Neural progenitor cell (in vitro differentiated cells): ENCODE results near the gene MROH2A. TPM values are rescaled to one million over a fixed set of nuclear protein-coding genes. Genes with fewer than 3 reads are reported as not detected.
A peak's percentile ranks its signal among the peaks of the same experiment; 100 is the strongest.
"Not testable (repeated sequence)": the region's sequence is repeated elsewhere in the genome, so short reads cannot be mapped to it uniquely, and the experiment has no call there.

Source experiments
- DNase-seq: peaks from one replicate; pipeline ENCODE4 v3.0.0-alpha.2; 2016; ENCODE audit warnings: low spot score
- H2AFZ ChIP-seq: fragments of 200-600 bp; sonication (generic); replicated peaks from 2 replicates; pipeline ENCODE4 v1.6.1; 2016; ENCODE audit warnings: antibody characterized with exemption
- H3F3A ChIP-seq: fragments of 200-600 bp; sonication (generic); 2 replicates; pipeline ENCODE4 v1.6.1; 2016; ENCODE audit warnings: antibody characterized with exemption, low read depth
- H3K27ac ChIP-seq: fragments of 200-600 bp; sonication (generic); 2 replicates; pipeline ENCODE4 v1.5.1; 2016; ENCODE audit warnings: mild to moderate bottlenecking
- H3K27me3 ChIP-seq: fragments of 200-600 bp; sonication (generic); 2 replicates; pipeline ENCODE4 v1.6.1; 2016; ENCODE audit warnings: mild to moderate bottlenecking, moderate library complexity
- H3K36me3 ChIP-seq: fragments of 200-600 bp; sonication (generic); 2 replicates; pipeline ENCODE4 v1.5.1; 2016
- H3K4me1 ChIP-seq: fragments of 200-600 bp; sonication (generic); 2 replicates; pipeline ENCODE4 v1.6.1; 2016; ENCODE audit warnings: mixed run types
- H3K4me2 ChIP-seq: fragments of 200-600 bp; sonication (generic); 2 replicates; pipeline ENCODE4 v1.6.1; 2016
- H3K4me3 ChIP-seq: fragments of 200-600 bp; sonication (generic); 2 replicates; pipeline ENCODE4 v1.5.1; 2016
- H3K79me2 ChIP-seq: fragments of 200-600 bp; sonication (generic); 2 replicates; pipeline ENCODE4 v1.6.1; 2016; ENCODE audit warnings: low read depth
- H3K9ac ChIP-seq: fragments of 200-600 bp; sonication (generic); 2 replicates; pipeline ENCODE4 v1.6.1; 2016
- H3K9me3 ChIP-seq: fragments of 200-600 bp; sonication (generic); 2 replicates; pipeline ENCODE4 v1.5.1; 2016; ENCODE audit warnings: low read depth
- H4K20me1 ChIP-seq: fragments of 200-600 bp; sonication (generic); 2 replicates; pipeline ENCODE4 v1.6.1; 2016; ENCODE audit warnings: low read depth
- H3K27ac Mint-ChIP-seq: 3 replicates; pipeline ENCODE4 v1.8.0; 2021; ENCODE audit warnings: mixed read lengths
- H3K27me3 Mint-ChIP-seq: 2 replicates; pipeline ENCODE4 v1.8.0; 2022; ENCODE audit warnings: low read depth, mild to moderate bottlenecking, inconsistent platforms, moderate library complexity, mixed read lengths; ENCODE audit not compliant: insufficient read depth
- H3K36me3 Mint-ChIP-seq: 3 replicates; pipeline ENCODE4 v1.8.0; 2021; ENCODE audit warnings: mixed read lengths
- H3K4me1 Mint-ChIP-seq: 3 replicates; pipeline ENCODE4 v1.8.0; 2021; ENCODE audit warnings: mixed read lengths
- H3K4me3 Mint-ChIP-seq: 3 replicates; pipeline ENCODE4 v1.8.0; 2021; ENCODE audit warnings: mild to moderate bottlenecking, moderate library complexity, mixed read lengths
- H3K9me3 Mint-ChIP-seq: 3 replicates; pipeline ENCODE4 v1.8.0; 2020; ENCODE audit warnings: mixed read lengths
- CTCF ChIP-seq: fragments of 200-600 bp; sonication (generic); IDR thresholded peaks from 2 replicates; pipeline ENCODE4 v1.5.1; 2017; ENCODE audit warnings: antibody characterized with exemption, mild to moderate bottlenecking
- EZH2 ChIP-seq: fragments of 200-600 bp; sonication (generic); IDR thresholded peaks from 2 replicates; pipeline ENCODE4 v1.6.1; 2017; ENCODE audit warnings: antibody characterized with exemption, mild to moderate bottlenecking, moderate library complexity
- EZH2phosphoT487 ChIP-seq: fragments of 200-600 bp; sonication (generic); IDR thresholded peaks from 2 replicates; pipeline ENCODE4 v1.6.1; 2017; ENCODE audit warnings: antibody characterized with exemption
- total RNA-seq: library from RNA; depleted of rRNA; stranded (reverse); fragments of >200 nt; gene quantifications from 2 replicates; pipeline ENCODE4 v1.2.3, GENCODE V29; 2015; ENCODE audit warnings: low replicate concordance

Gene MROH2A
- total RNA-seq: not detected in 2 replicates

GRCh38 chr2:233778030-233778429 lies at the start of gene MROH2A:
Gene MROH2A (plus strand): TSS chr2:233778330. CDS start chr2:233779359, 1,029 bp downstream.
- H3K36me3 Mint-ChIP-seq: peaks cover 2% of the 10 kb centered on the region
- H3K9ac ChIP-seq: no peak within 1 kb of the TSS
- H3K4me3 Mint-ChIP-seq: no peak within 1 kb of the TSS
- H3K27ac ChIP-seq: no peak within 1 kb of the TSS
- no peak within 1 kb of the TSS for H2AFZ ChIP-seq
- no peaks in the 10 kb centered on the region for H3K27me3 ChIP-seq
- no peaks in the 10 kb centered on the region for H3K79me2 ChIP-seq
- no peaks in the 10 kb centered on the region for H4K20me1 ChIP-seq
- DNase-seq: no peak
- peaks cover 16% of the 10 kb centered on the region for H3K9me3 Mint-ChIP-seq
- H3K4me3 ChIP-seq: no peak within 1 kb of the TSS
- H3K4me1 ChIP-seq: no peaks in the 10 kb centered on the region
- no peaks in the 10 kb centered on the region for H3K4me1 Mint-ChIP-seq
- no peaks in the 10 kb centered on the region for H3K36me3 ChIP-seq
- no peak for TF ChIP-seq EZH2phosphoT487
- H3K27me3 Mint-ChIP-seq: peaks cover 7% of the 10 kb centered on the region
- H3K27ac Mint-ChIP-seq: no peak within 1 kb of the TSS
- H3K9me3 ChIP-seq: no peaks in the 10 kb centered on the region
- no peaks in the 10 kb centered on the region for H3F3A ChIP-seq
- no peak within 1 kb of the TSS for H3K4me2 ChIP-seq

- Histone ChIP-seq H3K79me2 (no peaks in the 10 kb centered on the region), H3K36me3 (no peaks in the 10 kb centered on the region), H3K27me3 (no peaks in the 10 kb centered on the region), H3K4me1 (no peaks in the 10 kb centered on the region), H3K4me3 (no peak within 1 kb of the TSS), H4K20me1 (no peaks in the 10 kb centered on the region), H2AFZ (no peak within 1 kb of the TSS), H3K4me2 (no peak within 1 kb of the TSS), H3K9me3 (no peaks in the 10 kb centered on the region), H3K9ac (no peak within 1 kb of the TSS), H3K27ac (no peak within 1 kb of the TSS), H3F3A (no peaks in the 10 kb centered on the region)
- H3K27me3 Mint-ChIP-seq: peaks cover 2% of the 10 kb centered on the region
- no peak for TF ChIP-seq EZH2
- no peak for TF ChIP-seq EZH2phosphoT487
- no peak for TF ChIP-seq CTCF
- no peaks in the 10 kb centered on the region for H3K4me1 Mint-ChIP-seq
- no peak within 1 kb of the TSS for H3K4me3 Mint-ChIP-seq
- no peak for DNase-seq
- peaks cover 2% of the 10 kb centered on the region for H3K9me3 Mint-ChIP-seq
- H3K27ac Mint-ChIP-seq: no peak within 1 kb of the TSS
- no peaks in the 10 kb centered on the region for H3K36me3 Mint-ChIP-seq
Observed at GRCh38 chr2:233728723-233729301, 49.3 kb upstream of the MROH2A start, which contains the start of gene UGT1A3. Gene UGT1A3 (plus strand): TSS chr2:233729042. CDS start chr2:233729127, 85 bp downstream.

GRCh38 chr2:233736868-233737653 lies 41.1 kb upstream of the MROH2A start:
- not testable (repeated sequence) for DNase-seq, H3K27me3 ChIP-seq, H3K9me3 Mint-ChIP-seq, H3F3A ChIP-seq, H3K79me2 ChIP-seq, H3K4me3 Mint-ChIP-seq, H3K27ac Mint-ChIP-seq, H3K9me3 ChIP-seq, H3K27me3 Mint-ChIP-seq, H3K36me3 ChIP-seq, H3K4me1 ChIP-seq, H3K27ac ChIP-seq, H3K36me3 Mint-ChIP-seq, H3K4me1 Mint-ChIP-seq, H4K20me1 ChIP-seq, H3K4me2 ChIP-seq, H3K4me3 ChIP-seq, H3K9ac ChIP-seq
- H2AFZ ChIP-seq: peak overlapping the region; percentile 63

GRCh38 chr2:233740870-233741269 lies 37.3 kb upstream of the MROH2A start:
- Histone ChIP-seq H2AFZ (no peak overlapping the region), H4K20me1 (no peaks in the 10 kb centered on the region), H3K4me1 (no peaks in the 10 kb centered on the region), H3K4me2 (no peak overlapping the region), H3K36me3 (no peaks in the 10 kb centered on the region), H3K79me2 (no peaks in the 10 kb centered on the region), H3K9ac (no peak overlapping the region), H3K9me3 (no peaks in the 10 kb centered on the region), H3K27me3 (no peaks in the 10 kb centered on the region), H3K4me3 (no peak overlapping the region), H3F3A (no peaks in the 10 kb centered on the region), H3K27ac (no peak overlapping the region)
- TF ChIP-seq EZH2phosphoT487: no peak
- TF ChIP-seq EZH2: no peak
- no peak for TF ChIP-seq CTCF
- Mint-ChIP-seq H3K9me3 (peaks cover 4% of the 10 kb centered on the region), H3K27me3 (peaks cover 7% of the 10 kb centered on the region), H3K4me1 (peaks cover 3% of the 10 kb centered on the region), H3K27ac (no peak overlapping the region), H3K4me3 (no peak overlapping the region), H3K36me3 (no peaks in the 10 kb centered on the region)
- no peak for DNase-seq
